ENCODE data around the gene KY. TPM values are rescaled to one million over a fixed set of nuclear protein-coding genes. Genes with fewer than 3 reads are reported as not detected.

Gene KY
- total RNA-seq, 1 experiment from 2014 or later = 0.29 TPM

GRCh38 chr3:134622806-134623365 is 27.9 kb downstream of the KY start:
- Histone ChIP-seq H3K9me2 (replicated peaks; ENCODE audit: low read length) (no peaks in the 10 kb centered on the region), H3K27ac (ENCODE audit: low read length) (no peak overlapping the region), H3K9ac (ENCODE audit: low read length) (no peak overlapping the region), H2AFZ (ENCODE audit: low read length) (no peak overlapping the region), H3K9me3 (ENCODE audit: low read length) (no peaks in the 10 kb centered on the region), H3K4me3 (ENCODE audit: low read length) (no peak overlapping the region), H4K20me1 (ENCODE audit: low read length) (no peaks in the 10 kb centered on the region), H3K27me3 (ENCODE audit: low read length) (no peaks in the 10 kb centered on the region), H3K79me2 (ENCODE audit: low read length) (no peaks in the 10 kb centered on the region), H3K36me3 (ENCODE audit: low read depth, low read length) (no peaks in the 10 kb centered on the region), H3F3A (ENCODE audit: low read length, unreplicated experiment) (no peaks in the 10 kb centered on the region), H3K4me2 (ENCODE audit: low read length) (no peak overlapping the region), H3K4me1 (ENCODE audit: insufficient read depth, low read length) (no peaks in the 10 kb centered on the region)
- intact Hi-C loops (cut with micrococcal nuclease) = no loop called here
- TF ChIP-seq EZH2phosphoT487 (IDR thresholded peaks at IDR 0.05; ENCODE audit: borderline replicate concordance, low read length) = no peak
- TF ChIP-seq CTCF (conservative IDR thresholded peaks at IDR 0.05; ENCODE audit: low read depth, low read length) = no peak
- TF ChIP-seq EZH2 (IDR thresholded peaks at IDR 0.05; ENCODE audit: low read length, unreplicated experiment) = no peak
- ChIA-PET POLR2A (ENCODE audit: unreplicated experiment) (no interaction called here), CTCF (no interaction called here)
- no TSS peak for BruUV-seq (replicated peaks)
- ATAC-seq (no peak), DNase-seq (no peak)

GRCh38 chr3:134621854-134622253 is 29.0 kb downstream of the KY start:
- H3K4me1 ChIP-seq (ENCODE audit: insufficient read depth, low read length) = no peaks in the 10 kb centered on the region
- no peak overlapping the region for H3K9ac ChIP-seq (ENCODE audit: low read length)
- H3K4me2 ChIP-seq (ENCODE audit: low read length) = no peak overlapping the region
- DNase-seq = no peak
- no peak for ATAC-seq
- CTCF ChIA-PET = interaction anchor here (0.6 to 0.7 kb wide), 2 partner anchors 19 to 21 kb away, joined by 3 read pairs; no protein-coding TSS in a partner anchor
- H4K20me1 ChIP-seq (ENCODE audit: low read length) = no peaks in the 10 kb centered on the region
- H3K9me3 ChIP-seq (ENCODE audit: low read length) = no peaks in the 10 kb centered on the region
- no peaks in the 10 kb centered on the region for H3F3A ChIP-seq (ENCODE audit: low read length, unreplicated experiment)
- H3K27me3 ChIP-seq (ENCODE audit: low read length) = 0 out of 2 replicates have a peak, but pooled peaks cover 4% of the 10 kb centered on the region
- intact Hi-C loops (cut with micrococcal nuclease) = no loop called here
- H3K4me3 ChIP-seq (ENCODE audit: low read length) = no peak overlapping the region
- TF ChIP-seq CTCF (conservative IDR thresholded peaks at IDR 0.05; ENCODE audit: low read depth, low read length) (no peak), EZH2 (IDR thresholded peaks at IDR 0.05; ENCODE audit: low read length, unreplicated experiment) (no peak), EZH2phosphoT487 (IDR thresholded peaks at IDR 0.05; ENCODE audit: borderline replicate concordance, low read length) (no peak)
- no peaks in the 10 kb centered on the region for H3K9me2 ChIP-seq (replicated peaks; ENCODE audit: low read length)
- no peaks in the 10 kb centered on the region for H3K79me2 ChIP-seq (ENCODE audit: low read length)
- no peak overlapping the region for H3K27ac ChIP-seq (ENCODE audit: low read length)
- no peaks in the 10 kb centered on the region for H3K36me3 ChIP-seq (ENCODE audit: low read depth, low read length)
- H2AFZ ChIP-seq (ENCODE audit: low read length) = no peak overlapping the region
- POLR2A ChIA-PET (ENCODE audit: unreplicated experiment) = no interaction called here
- no TSS peak for BruUV-seq (replicated peaks)

GRCh38 chr3:134620476-134621115 is 30.2 kb downstream of the KY start:
- Histone ChIP-seq H3K9me3 (ENCODE audit: low read length) (no peaks in the 10 kb centered on the region), H3K27me3 (ENCODE audit: low read length) (0 out of 2 replicates have a peak, but pooled peaks cover 5% of the 10 kb centered on the region), H3K27ac (ENCODE audit: low read length) (no peak overlapping the region), H3K79me2 (ENCODE audit: low read length) (no peaks in the 10 kb centered on the region), H2AFZ (ENCODE audit: low read length) (no peak overlapping the region), H3K4me3 (ENCODE audit: low read length) (no peak overlapping the region), H4K20me1 (ENCODE audit: low read length) (no peaks in the 10 kb centered on the region), H3K4me2 (ENCODE audit: low read length) (no peak overlapping the region), H3K9me2 (replicated peaks; ENCODE audit: low read length) (no peaks in the 10 kb centered on the region), H3K9ac (ENCODE audit: low read length) (no peak overlapping the region), H3K4me1 (ENCODE audit: insufficient read depth, low read length) (no peaks in the 10 kb centered on the region), H3K36me3 (ENCODE audit: low read depth, low read length) (no peaks in the 10 kb centered on the region), H3F3A (ENCODE audit: low read length, unreplicated experiment) (no peaks in the 10 kb centered on the region)
- ChIA-PET CTCF (no interaction called here), POLR2A (ENCODE audit: unreplicated experiment) (no interaction called here)
- BruUV-seq (replicated peaks) = no TSS peak
- intact Hi-C loops (cut with micrococcal nuclease) = no loop called here
- DNase-seq = no peak
- no peak for ATAC-seq
- no peak for TF ChIP-seq EZH2phosphoT487 (IDR thresholded peaks at IDR 0.05; ENCODE audit: borderline replicate concordance, low read length)
- TF ChIP-seq EZH2 (IDR thresholded peaks at IDR 0.05; ENCODE audit: low read length, unreplicated experiment) = no peak
- no peak for TF ChIP-seq CTCF (conservative IDR thresholded peaks at IDR 0.05; ENCODE audit: low read depth, low read length)
